Caki2 (cell line): ENCODE data around the gene GDF15. TPM values are rescaled to one million over a fixed set of nuclear protein-coding genes. Genes with fewer than 3 reads are reported as not detected.
"Not testable (repeated sequence)": the region's sequence is repeated elsewhere in the genome, so short reads cannot be mapped to it uniquely, and the experiment has no call there.

ENCODE experiments used
- DNase-seq: peaks from one replicate; pipeline ENCODE4 v3.0.0-alpha.2; 2015; ENCODE audit warnings: low read depth
- in situ Hi-C: cut with HindIII; loops from 2 replicates; pipeline ENCODE4 v1.10.0; 2016; ENCODE audit warnings: low sequenced_read_pairs, low pct_unique_long_range_greater_than_20kb, mixed read lengths
- total RNA-seq: library from RNA; depleted of rRNA; stranded (reverse); fragments of >200 nt; shearing (Covaris generic); gene quantifications from 2 replicates; pipeline ENCODE4 v1.2.3, GENCODE V29; 2014; ENCODE audit warnings: low replicate concordance; rRNA removed

GDF15 gene, protein sequence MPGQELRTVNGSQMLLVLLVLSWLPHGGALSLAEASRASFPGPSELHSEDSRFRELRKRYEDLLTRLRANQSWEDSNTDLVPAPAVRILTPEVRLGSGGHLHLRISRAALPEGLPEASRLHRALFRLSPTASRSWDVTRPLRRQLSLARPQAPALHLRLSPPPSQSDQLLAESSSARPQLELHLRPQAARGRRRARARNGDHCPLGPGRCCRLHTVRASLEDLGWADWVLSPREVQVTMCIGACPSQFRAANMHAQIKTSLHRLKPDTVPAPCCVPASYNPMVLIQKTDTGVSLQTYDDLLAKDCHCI
- 349 and 410 TPM in 2 replicates for total RNA-seq

DNA sequence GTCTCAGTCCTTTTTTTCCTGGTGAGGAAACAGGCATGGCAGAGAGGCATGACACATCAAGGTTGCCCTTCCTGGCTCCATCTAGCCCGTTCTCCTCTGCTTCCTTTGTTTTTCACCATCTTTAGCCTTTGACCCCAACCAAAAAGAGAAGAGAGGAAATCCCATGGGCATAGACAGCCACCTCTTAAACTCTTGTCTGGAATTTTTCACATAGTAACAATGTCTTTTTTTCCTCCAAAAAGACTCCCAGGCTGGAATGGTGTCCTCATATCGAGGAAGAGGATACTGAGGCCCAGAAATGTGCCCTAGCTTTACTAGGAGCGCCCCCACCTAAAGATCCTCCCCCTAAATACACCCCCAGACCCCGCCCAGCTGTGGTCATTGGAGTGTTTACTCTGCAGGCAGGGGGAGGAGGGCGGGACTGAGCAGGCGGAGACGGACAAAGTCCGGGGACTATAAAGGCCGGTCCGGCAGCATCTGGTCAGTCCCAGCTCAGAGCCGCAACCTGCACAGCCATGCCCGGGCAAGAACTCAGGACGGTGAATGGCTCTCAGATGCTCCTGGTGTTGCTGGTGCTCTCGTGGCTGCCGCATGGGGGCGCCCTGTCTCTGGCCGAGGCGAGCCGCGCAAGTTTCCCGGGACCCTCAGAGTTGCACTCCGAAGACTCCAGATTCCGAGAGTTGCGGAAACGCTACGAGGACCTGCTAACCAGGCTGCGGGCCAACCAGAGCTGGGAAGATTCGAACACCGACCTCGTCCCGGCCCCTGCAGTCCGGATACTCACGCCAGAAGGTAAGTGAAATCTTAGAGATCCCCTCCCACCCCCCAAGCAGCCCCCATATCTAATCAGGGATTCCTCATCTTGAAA lies at the start of gene GDF15:
TSS of gene GDF15 (plus strand) at position 484 of the 868 bp plus-strand sequence. CDS start at position 516, 32 bp downstream.
- peak; percentile 97 for DNase-seq
- in situ Hi-C loops, result no loop called here

GRCh38 chr19:18338541-18338940 lies 47.4 kb upstream of the GDF15 start:
- DNase-seq, result no peak
- in situ Hi-C loops, result no loop called here

GRCh38 chr19:18339723-18340122 lies 46.2 kb upstream of the GDF15 start:
- DNase-seq, result peak; percentile 51
- in situ Hi-C loops, result no loop called here

DNA sequence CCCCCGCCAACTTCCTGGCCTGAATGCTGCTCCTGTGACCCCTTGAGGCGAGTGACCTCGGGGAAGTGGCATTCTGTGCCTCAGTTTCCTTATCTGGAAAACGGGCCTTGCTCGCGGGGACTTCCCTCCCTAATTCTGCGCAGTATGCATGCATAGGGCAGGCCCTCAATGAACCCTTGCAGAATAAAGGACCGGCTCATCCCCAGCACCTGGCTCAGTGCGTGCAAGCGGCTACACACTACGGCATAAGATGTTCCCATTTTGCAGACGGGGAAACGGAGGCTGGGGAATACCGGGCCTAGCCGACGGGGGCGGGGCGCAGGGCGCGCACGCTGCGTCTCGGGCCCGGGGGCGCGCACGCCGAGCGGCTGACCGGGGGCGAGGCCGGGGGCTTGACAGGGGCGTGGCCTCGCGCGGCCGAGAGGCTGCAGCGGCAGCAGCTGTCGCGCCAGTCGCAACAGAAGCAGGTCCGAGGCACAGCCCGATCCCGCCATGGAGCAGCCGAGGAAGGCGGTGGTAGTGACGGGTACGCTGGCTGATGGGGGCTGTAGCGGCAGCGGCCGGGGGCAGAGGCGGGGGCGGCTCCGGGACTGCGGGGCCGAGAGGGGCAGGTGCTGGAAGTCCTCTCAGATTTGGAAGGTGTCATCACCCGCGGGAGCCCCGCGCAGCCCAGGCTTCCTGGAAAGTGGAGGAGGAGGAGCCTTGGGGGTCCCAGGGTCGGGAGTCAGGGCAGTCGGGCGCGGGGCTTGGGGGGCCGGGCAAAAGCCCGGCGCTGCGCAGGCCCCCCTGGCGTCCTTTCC lies 45.6 kb upstream of the GDF15 start, which contains the start of gene PGPEP1:
TSS of gene PGPEP1 (plus strand) at position 409 of the 800 bp plus-strand sequence. CDS start at position 493, 84 bp downstream.
- in situ Hi-C loops, result no loop called here
- DNase-seq, result peak; percentile 45

DNA sequence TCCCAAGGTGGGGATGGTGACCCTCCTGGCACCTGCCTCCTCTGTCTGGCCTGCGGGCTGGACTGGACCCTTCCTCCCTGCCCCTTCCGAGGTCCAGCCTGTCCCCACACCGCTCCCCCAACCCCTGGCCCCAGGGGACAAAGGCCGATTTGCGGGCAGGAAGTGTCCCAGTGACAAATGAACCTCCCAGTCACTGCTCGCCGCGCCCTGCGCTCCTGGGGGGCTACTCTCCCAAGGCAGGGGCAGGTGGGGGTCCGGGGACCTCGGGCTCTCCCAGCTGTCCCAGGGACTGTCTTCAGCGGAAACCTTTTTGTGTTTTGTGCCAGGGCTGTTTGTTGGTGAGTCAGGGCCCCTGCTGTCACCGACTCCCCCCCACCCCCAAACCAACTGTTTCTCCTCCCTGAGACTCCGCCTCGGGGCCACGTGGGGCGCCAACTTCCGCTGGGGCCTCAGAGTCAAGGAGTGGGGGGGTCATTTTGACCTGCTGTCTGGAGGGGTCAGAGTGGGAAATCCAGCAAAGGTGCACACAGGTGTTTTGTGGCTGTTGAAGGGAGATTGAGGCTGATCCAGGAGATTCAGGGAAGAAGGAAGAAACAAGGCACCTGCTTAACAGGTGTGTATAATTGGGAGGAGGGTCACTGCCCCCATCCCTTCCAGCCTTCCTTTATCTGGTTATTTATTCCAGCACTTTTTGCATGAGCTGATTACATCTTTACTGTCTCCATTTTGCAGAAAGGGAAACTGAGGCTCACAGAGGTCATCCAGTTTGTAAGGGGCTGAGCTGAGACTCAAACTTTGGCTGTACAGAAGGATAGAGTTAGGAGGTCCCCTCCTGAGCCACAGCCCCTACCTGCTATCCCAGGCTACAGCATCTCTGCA lies 44.7 kb upstream of the GDF15 start:
- DNase-seq, result peak; percentile 39
- in situ Hi-C loops, result no loop called here

- in situ Hi-C loops, result no loop called here
- no peak for DNase-seq
Observed at GRCh38 chr19:18342090-18342632, 43.8 kb upstream of the GDF15 start.

DNA sequence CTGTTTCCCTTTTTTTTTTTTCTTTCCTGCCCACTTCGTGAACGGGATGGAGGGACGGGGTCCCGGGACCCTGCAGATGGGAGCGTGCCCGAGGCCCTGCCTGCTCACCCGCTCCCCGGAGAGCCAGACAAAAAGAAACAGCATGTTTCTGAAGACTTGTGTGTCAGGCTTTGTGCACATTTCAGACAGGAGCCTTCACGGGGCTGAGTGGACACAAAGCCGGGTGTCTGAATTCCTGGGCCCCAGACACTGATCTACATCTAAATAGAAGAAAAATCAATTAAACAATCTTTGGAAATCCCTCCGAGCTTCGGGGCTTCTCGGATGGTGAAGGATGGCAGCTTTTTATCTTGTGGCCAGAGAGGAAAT lies 41.4 kb upstream of the GDF15 start:
- in situ Hi-C loops, result no loop called here
- DNase-seq, result no peak

DNA sequence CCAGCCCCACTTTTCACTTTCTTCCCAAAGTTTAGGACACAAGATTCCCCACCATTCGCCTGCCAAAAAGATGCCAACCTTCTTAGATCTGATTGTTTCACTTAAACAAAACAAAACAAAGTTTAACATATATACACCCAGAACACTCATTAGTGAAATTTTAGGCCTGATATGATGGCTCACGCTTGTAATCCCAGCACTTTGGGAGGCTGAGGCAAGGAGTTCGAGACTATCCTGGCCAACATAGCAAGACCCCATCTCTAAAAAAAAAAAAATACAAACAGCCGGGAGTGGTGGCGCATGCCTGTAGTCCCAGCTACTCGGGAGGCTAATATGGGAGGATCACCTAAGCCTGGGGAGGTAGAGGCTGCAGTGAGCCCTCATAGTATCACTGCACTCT lies 40.7 kb upstream of the GDF15 start:
- DNase-seq, result no peak
- in situ Hi-C loops, result no loop called here

DNA sequence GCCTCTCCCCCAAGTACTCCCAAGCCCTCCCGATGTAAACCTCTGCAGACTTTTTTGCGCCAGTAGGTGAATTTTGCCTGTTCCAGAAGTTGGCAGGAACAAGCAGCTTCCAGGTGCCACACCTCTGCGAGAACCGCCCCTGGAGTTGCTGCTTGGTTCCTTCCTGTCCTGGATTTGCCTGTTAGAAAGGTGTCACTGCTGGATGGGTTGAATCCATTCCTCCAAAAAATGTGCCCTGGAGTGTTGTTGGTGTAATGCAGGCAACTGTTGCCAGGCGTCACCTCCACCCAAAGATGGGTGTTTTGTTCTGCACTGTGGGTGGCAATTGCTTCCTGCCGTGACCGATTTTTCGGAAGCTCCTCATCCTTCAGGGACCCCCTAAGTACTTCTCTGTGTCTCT lies 39.9 kb upstream of the GDF15 start:
- in situ Hi-C loops, result no loop called here
- DNase-seq, result no peak

- in situ Hi-C loops, result no loop called here
- no peak for DNase-seq
Observed at GRCh38 chr19:18348171-18348570, 37.8 kb upstream of the GDF15 start.

DNA sequence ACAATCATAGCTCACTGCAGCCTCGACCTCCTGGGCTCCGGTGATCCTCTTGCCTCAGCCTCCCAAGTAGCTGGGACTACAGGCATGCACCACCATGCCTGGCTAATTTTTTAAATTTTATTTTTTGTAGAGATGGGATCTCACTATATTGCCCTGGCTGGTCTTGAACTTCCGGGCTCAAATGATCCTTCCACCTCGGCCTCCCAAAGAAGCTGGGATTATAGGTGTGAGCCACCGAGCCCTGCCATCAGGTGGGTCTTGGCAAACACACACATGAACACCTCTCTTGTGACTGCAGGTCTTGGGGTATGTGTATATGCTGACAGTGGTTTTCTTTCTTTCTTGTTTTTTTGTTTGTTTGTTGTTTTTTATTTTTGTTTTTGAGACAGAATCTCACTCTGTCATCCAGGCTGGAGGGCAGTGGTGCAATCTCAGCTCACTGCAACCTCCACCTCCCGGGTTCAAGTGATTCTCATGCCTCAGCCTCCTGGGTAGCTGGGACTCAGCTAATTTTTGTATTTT lies 37.1 kb upstream of the GDF15 start:
- DNase-seq, in situ Hi-C loops: not testable (repeated sequence)

DNA sequence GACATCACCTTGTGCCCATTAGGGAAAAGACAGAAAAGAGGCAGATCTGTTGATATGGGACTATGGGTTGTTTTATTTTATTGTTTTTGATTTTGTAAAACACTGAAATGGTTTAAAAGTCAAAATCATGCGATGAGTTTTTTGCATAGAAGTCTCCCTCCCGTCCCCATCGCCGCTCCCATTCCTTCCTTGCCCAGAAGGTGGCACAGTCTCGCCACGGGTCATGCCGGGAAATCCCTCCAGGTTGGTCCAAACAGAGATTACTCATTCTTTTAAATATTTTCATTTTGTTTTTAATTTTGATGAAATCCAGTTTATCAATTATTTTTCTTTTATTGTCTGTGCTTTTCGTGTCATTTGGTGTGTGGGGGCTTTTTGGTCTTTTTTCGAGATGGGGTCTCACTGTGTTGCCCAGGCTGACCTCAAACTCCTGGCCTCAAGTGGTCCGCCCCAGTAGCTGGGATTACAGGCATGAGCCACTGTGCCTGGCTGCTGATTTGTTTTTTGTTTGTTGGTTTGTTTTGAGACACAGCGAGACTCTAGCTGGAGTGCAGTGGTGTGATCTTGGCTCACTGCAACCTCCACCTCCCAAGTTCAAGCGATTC lies 36.3 kb upstream of the GDF15 start:
- in situ Hi-C loops, result no loop called here
- DNase-seq, result peak; percentile 63

GRCh38 chr19:18350490-18350889 lies 35.5 kb upstream of the GDF15 start:
- in situ Hi-C loops, result no loop called here
- DNase-seq, result no peak

DNA sequence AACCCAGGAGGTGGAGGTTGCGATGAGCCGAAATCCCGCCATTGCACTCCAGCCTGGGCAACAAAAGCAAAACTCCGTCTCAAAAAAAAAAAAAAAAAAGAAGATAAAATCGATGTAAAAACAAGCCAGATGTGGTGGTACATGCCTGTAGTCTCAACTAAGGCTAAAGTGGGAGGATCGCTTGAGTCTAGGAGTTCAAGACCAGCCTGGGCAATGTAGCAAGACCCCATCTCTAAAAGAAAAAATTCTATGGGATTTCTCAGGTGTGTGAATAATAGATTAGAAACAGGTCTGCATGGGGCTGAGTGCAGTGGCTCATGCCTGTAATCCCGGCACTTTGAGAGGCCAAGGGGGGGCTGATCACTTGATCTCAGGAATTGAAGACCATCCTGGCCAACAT lies 34.4 kb upstream of the GDF15 start:
- in situ Hi-C loops, result no loop called here
- DNase-seq, result no peak

DNA sequence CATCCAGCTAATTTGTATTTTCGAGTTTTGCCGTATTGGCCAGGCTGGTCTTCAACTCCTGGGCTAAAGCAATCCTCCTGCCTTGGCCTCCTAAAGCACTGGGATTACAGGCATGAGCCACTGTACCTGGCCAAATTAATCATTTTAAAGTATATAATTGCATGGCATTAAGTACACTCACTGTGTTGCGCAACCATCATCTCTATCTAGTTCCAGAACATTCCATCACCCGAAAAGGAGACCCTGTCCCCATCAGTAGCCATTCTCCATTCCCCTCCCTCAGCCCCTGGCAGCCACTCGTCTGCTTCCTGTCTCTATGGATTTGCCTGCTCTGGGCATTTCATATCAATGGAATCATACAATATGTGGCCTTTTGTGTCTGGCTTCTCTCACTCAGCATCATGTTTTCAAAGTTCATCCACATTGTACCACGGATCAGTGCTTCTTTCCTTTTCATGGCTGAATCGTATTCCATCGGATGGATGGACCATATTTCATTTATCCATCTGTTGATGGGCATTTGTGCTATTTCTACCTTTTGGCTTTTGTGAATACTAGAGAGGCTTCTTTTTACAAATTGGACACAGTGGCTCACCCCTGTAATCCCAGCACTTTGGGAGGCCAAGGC lies 32.5 kb upstream of the GDF15 start:
- in situ Hi-C loops, result no loop called here
- no peak for DNase-seq

DNA sequence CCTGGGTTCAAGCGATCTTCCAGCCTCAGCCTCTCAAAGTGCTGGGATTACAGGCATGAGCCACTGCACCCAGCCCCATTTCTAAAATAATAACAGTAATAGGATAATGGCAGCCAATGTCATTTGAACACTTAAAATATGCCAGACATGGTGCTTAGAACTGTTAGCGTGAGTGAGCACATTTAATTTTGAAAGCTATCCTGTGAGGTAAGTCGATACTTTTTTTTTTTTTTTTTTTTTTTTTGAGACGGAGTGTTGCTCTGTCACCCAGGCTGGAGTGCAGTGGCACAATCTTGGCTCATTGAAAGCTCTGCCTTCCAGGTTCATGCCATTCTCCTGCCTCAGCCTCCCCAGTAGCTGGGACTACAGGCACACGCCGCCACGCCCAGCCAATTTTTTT lies 31.2 kb upstream of the GDF15 start:
- in situ Hi-C loops, DNase-seq: not testable (repeated sequence)
